ENCODE results near the gene GALNTL6. TPM values are rescaled to one million over a fixed set of nuclear protein-coding genes. Genes with fewer than 3 reads are reported as not detected.
"Not testable (repeated sequence)": the region's sequence is repeated elsewhere in the genome, so short reads cannot be mapped to it uniquely, and the experiment has no call there.

GALNTL6 gene
- polyA plus RNA-seq, 6 donors from 2014 or later: 0.09 to 1.5 (median 0.52) TPM

DNA sequence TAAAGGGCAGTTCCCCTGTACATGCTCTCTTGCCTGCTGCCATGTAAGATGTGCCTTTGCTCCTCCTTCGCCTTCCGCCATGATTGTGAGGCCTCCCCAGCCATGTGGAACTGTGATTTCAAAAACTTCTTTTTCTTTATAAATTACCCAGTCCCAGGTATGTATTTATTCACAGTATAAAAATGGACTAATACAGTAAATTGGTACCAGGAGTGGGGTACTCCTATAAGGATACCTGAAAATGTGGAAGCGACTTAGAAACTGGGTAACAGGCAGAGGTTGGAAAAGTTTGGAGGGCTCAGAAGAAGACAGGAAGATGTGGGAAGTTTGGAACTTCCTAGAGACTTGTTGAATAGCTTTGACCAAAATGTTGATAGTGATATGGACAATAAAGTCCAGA lies 920.4 kb downstream of the GALNTL6 start:
- peaks cover 6 to 14% of the 10 kb centered on the region in 2 donors for H3K36me3 Mint-ChIP-seq
- H3K27ac Mint-ChIP-seq; DNase-seq; H3K27me3 Mint-ChIP-seq; ATAC-seq (ENCODE audit: low read depth in 2 of 2); H3K4me1 Mint-ChIP-seq; H3K4me3 Mint-ChIP-seq: not testable (repeated sequence)
- peaks cover 11 to 61% (median 42%) of the 10 kb centered on the region in 7 donors for H3K9me3 Mint-ChIP-seq

DNA sequence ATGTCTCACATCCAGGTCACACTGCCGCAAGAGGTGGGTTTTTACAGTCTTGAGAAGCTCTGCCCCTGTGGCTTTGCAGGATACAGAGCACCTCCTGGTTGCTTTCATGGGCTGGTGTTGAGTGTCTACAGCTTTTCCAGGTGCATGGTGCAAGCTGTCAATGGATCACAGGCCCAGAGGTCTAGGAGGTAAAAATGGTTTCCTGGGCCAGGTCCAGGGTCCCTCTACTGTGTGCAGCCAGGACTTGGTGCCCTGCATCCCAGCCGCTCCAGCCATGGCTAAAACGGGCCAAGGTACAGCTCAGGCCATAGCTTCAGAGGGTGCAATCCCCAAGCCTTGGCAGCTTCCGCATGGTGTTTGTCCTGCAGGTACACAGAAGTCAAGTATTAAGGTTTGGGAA lies 921.4 kb downstream of the GALNTL6 start:
- peaks cover 6 to 14% of the 10 kb centered on the region in 2 donors for H3K36me3 Mint-ChIP-seq
- no peak overlapping the region for H3K4me3 Mint-ChIP-seq
- H3K9me3 Mint-ChIP-seq: peaks cover 11 to 63% (median 44%) of the 10 kb centered on the region in 7 donors
- no peaks in the 10 kb centered on the region for H3K27me3 Mint-ChIP-seq
- H3K27ac Mint-ChIP-seq: no peak overlapping the region
- H3K4me1 Mint-ChIP-seq: no peaks in the 10 kb centered on the region
- DNase-seq: no peak
- no peak for ATAC-seq (ENCODE audit: low read depth in 2 of 2)

DNA sequence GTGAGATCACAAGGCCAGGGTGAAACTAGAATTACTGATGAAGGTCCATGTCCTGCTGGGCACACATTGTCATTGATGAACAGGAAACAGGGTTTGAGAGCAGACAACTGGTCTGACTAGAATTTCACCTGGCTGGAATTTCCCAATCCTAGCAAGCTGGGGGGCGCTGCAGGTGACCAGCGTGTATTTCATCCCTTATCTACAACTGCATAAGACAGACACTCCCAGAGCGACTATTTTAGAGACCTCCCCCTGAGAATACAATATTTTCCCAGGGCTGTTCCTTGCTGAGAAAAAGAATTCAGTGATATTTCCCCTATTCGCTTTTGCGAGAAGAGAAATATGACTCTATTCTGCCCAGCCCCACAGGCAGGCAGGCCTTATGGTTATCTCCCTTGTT lies 922.8 kb downstream of the GALNTL6 start:
- ATAC-seq (ENCODE audit: low read depth in 2 of 2) (no peak), DNase-seq (no peak)
- Mint-ChIP-seq H3K4me3 (no peak overlapping the region), H3K9me3 (peaks cover 11 to 60% (median 46%) of the 10 kb centered on the region in 7 donors), H3K36me3 (peaks cover 6 to 14% of the 10 kb centered on the region in 2 donors), H3K27ac (no peak overlapping the region), H3K27me3 (no peaks in the 10 kb centered on the region), H3K4me1 (no peaks in the 10 kb centered on the region)

GRCh38 chr4:172740434-172740833 lies 927.2 kb downstream of the GALNTL6 start:
- H3K4me3 Mint-ChIP-seq: no peak overlapping the region
- ATAC-seq (ENCODE audit: low read depth in 2 of 2): no peak
- no peak overlapping the region for H3K27ac Mint-ChIP-seq
- H3K27me3 Mint-ChIP-seq: no peaks in the 10 kb centered on the region
- DNase-seq: no peak
- H3K9me3 Mint-ChIP-seq: peaks cover 10 to 41% (median 23%) of the 10 kb centered on the region in 7 donors
- peaks cover 0 to 11% of the 10 kb centered on the region in 2 donors for H3K36me3 Mint-ChIP-seq
- no peaks in the 10 kb centered on the region for H3K4me1 Mint-ChIP-seq

GRCh38 chr4:172750910-172751309 lies 937.7 kb downstream of the GALNTL6 start:
- Mint-ChIP-seq H3K9me3 (peaks cover 2 to 5% (median 3%) of the 10 kb centered on the region in 7 donors), H3K4me3 (no peak overlapping the region), H3K36me3 (no peaks in the 10 kb centered on the region), H3K4me1 (no peaks in the 10 kb centered on the region), H3K27me3 (no peaks in the 10 kb centered on the region), H3K27ac (no peak overlapping the region)
- ATAC-seq (ENCODE audit: low read depth in 2 of 2) (no peak), DNase-seq (no peak)

DNA sequence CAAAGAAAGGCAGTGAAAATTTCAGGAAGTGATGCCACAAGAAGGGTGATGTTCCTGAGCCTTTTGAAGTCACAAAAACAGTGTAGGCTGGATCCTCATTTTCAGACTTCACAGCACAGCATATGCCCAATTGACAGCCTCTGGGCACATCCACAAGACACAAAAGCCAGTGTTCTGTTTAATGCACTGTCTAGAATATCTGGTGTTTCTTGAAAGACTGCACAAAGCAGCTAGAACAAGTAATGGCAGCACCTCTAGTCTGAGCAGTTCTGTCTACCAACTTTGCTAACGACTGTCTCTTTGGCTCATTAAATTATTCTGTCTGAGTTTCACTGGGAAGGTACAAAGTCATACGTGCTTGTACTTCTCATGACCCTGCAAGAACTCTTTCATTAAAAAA lies 938.3 kb downstream of the GALNTL6 start:
- H3K27ac Mint-ChIP-seq: no peak overlapping the region
- H3K36me3 Mint-ChIP-seq: no peaks in the 10 kb centered on the region
- H3K9me3 Mint-ChIP-seq: peaks cover 2 to 5% (median 3%) of the 10 kb centered on the region in 7 donors
- H3K4me3 Mint-ChIP-seq: no peak overlapping the region
- ATAC-seq (ENCODE audit: low read depth in 2 of 2) (no peak), DNase-seq (no peak)
- no peaks in the 10 kb centered on the region for H3K4me1 Mint-ChIP-seq
- H3K27me3 Mint-ChIP-seq: no peaks in the 10 kb centered on the region

- Mint-ChIP-seq H3K27ac (no peak overlapping the region), H3K27me3 (no peaks in the 10 kb centered on the region), H3K4me1 (no peaks in the 10 kb centered on the region), H3K9me3 (peaks cover 0 to 5% (median 2%) of the 10 kb centered on the region in 7 donors), H3K36me3 (no peaks in the 10 kb centered on the region), H3K4me3 (no peak overlapping the region)
- no peak for ATAC-seq (ENCODE audit: low read depth in 2 of 2)
- no peak for DNase-seq
These were observed 945.6 kb downstream of the GALNTL6 start for GRCh38 chr4:172758586-172759340.

DNA sequence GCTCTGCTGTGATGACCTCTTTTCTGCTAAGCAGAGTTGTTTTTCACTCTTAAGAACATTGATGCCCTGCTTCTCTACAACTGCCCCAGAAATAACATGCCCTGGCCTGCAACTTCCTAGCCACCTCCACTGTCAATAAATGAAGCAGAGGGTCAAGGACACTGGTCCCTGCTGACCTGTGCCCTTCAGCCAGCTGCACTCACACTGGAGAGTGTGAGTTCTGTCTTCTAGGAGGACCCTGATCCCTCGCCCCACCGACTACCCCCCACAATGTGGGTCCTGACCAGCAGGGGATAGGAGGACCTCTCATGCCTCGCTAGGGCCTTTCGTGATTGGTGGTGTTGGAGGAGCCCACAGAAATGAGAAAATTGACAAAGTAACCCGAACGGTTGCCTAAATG lies 947.3 kb downstream of the GALNTL6 start:
- peak overlapping the region in 1 of 6 donors; percentile 75 for H3K27ac Mint-ChIP-seq
- no peaks in the 10 kb centered on the region for H3K27me3 Mint-ChIP-seq
- peaks cover 0 to 5% (median 0%) of the 10 kb centered on the region in 7 donors for H3K9me3 Mint-ChIP-seq
- no peak overlapping the region for H3K4me3 Mint-ChIP-seq
- no peak for ATAC-seq (ENCODE audit: low read depth in 2 of 2)
- DNase-seq: no peak
- H3K4me1 Mint-ChIP-seq: no peaks in the 10 kb centered on the region
- no peaks in the 10 kb centered on the region for H3K36me3 Mint-ChIP-seq

- Mint-ChIP-seq H3K4me1 (no peaks in the 10 kb centered on the region), H3K27ac (no peak overlapping the region), H3K4me3 (no peak overlapping the region), H3K9me3 (peaks cover 0 to 5% (median under 1%) of the 10 kb centered on the region in 7 donors), H3K27me3 (no peaks in the 10 kb centered on the region), H3K36me3 (no peaks in the 10 kb centered on the region)
- no peak for DNase-seq
- ATAC-seq (ENCODE audit: low read depth in 2 of 2): no peak
These were observed 949.7 kb downstream of the GALNTL6 start for GRCh38 chr4:172762895-172763294.

DNA sequence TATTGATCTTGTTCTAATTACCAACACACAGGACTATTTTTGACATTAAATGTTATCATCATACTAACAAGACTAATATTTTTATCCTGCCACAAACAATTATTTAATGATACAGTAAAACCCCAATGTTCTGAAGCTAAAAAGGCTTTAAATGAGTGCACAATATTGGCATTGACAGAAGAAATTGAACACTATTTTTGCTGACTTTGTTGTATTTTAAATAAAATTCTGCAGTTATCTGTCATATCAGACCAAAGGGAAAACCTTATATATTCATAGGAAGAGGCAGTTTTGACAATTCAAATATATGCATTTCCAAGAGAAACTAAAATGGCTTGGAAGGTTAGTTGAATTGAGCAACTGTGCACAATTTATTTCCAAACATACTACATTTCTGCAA lies 957.6 kb downstream of the GALNTL6 start:
- H3K27ac Mint-ChIP-seq: no peak overlapping the region
- ATAC-seq (ENCODE audit: low read depth in 2 of 2) (no peak), DNase-seq (no peak)
- peaks cover 0 to 5% (median 0%) of the 10 kb centered on the region in 7 donors for H3K9me3 Mint-ChIP-seq
- H3K27me3 Mint-ChIP-seq: no peaks in the 10 kb centered on the region
- no peaks in the 10 kb centered on the region for H3K4me1 Mint-ChIP-seq
- no peak overlapping the region for H3K4me3 Mint-ChIP-seq
- no peaks in the 10 kb centered on the region for H3K36me3 Mint-ChIP-seq

GRCh38 chr4:172772781-172773180 lies 959.6 kb downstream of the GALNTL6 start:
- DNase-seq (no peak), ATAC-seq (ENCODE audit: low read depth in 2 of 2) (no peak)
- Mint-ChIP-seq H3K4me3 (no peak overlapping the region), H3K4me1 (no peaks in the 10 kb centered on the region), H3K27me3 (no peaks in the 10 kb centered on the region), H3K27ac (peak overlapping the region in 1 of 6 donors; percentile 30), H3K36me3 (no peaks in the 10 kb centered on the region), H3K9me3 (peaks cover 0 to 5% (median 0%) of the 10 kb centered on the region in 7 donors)

DNA sequence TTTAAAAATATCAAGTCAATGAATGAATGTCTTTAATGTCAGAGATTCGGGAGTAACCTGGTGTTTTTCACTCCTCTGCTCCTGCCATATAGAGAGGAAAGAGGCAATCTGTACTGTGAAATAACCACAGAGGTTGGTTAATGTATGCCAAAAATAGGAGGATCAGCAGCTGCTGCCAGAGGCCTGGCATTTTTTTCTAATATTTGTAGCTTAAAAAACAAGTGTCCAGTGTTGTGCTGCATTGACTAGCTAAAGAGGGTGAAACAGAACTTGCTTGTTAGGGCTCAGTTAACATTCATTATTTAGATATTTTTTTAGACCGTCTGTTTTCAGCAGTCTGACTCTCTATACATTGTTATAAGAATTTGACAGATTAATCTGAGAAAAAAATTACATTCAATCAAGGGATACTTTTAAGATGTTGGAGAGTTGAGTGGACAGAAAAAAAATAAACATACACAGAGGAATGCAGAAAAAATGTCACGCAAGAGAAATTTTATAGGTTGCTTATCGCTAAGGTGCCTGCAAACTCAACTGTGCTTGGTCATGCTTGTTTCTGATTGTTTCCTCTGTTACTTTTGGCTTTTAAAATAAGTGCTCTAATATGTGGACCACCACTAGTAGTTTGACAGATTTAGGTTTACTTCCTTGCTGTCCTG lies 963.1 kb downstream of the GALNTL6 start:
- Mint-ChIP-seq H3K9me3 (peaks cover 0 to 5% (median 0%) of the 10 kb centered on the region in 7 donors), H3K27ac (no peak overlapping the region), H3K4me1 (no peaks in the 10 kb centered on the region), H3K4me3 (no peak overlapping the region), H3K27me3 (no peaks in the 10 kb centered on the region), H3K36me3 (no peaks in the 10 kb centered on the region)
- DNase-seq: no peak
- ATAC-seq (ENCODE audit: low read depth in 2 of 2): no peak

- Mint-ChIP-seq H3K27me3 (no peaks in the 10 kb centered on the region), H3K4me1 (no peaks in the 10 kb centered on the region)
- ATAC-seq (ENCODE audit: low read depth in 2 of 2): no peak
These were observed 964.7 kb downstream of the GALNTL6 start for GRCh38 chr4:172777729-172778431.

GRCh38 chr4:172778583-172778982 lies 965.4 kb downstream of the GALNTL6 start:
- no peak for ATAC-seq (ENCODE audit: low read depth in 2 of 2)
- Mint-ChIP-seq H3K27me3 (no peaks in the 10 kb centered on the region), H3K9me3 (no peaks in the 10 kb centered on the region), H3K27ac (no peak overlapping the region), H3K4me1 (no peaks in the 10 kb centered on the region), H3K36me3 (no peaks in the 10 kb centered on the region), H3K4me3 (no peak overlapping the region)
- DNase-seq: no peak

More at GRCh38 chr4:172777729-172778431, 964.7 kb downstream of the GALNTL6 start:
- no peaks in the 10 kb centered on the region for H3K36me3 Mint-ChIP-seq
- H3K9me3 Mint-ChIP-seq: no peaks in the 10 kb centered on the region
- no peak overlapping the region for H3K4me3 Mint-ChIP-seq
- no peak overlapping the region for H3K27ac Mint-ChIP-seq
- no peak for DNase-seq

Measured in naive B cell (primary cell).